Right cardiac atrium (tissue), 5 donors: ENCODE data around the gene CFAP298. TPM values are rescaled to one million over a fixed set of nuclear protein-coding genes. Genes with fewer than 3 reads are reported as not detected.
"Not testable (repeated sequence)": the region's sequence is repeated elsewhere in the genome, so short reads cannot be mapped to it uniquely, and the experiment has no call there.

Experiments
- ATAC-seq, 2 donors: fragments of 200-7000 bp; cut with Tn5 transposase; one replicate each; pipeline versions ENCODE4 v1.8.0 to v1.9.1; 2020; ENCODE audit warnings: moderate library complexity in 2 of 2, mild to moderate bottlenecking in 1 of 2
- DNase-seq, 3 donors: peaks; one replicate each; pipeline ENCODE4 v3.0.0-alpha.2; 2020
- H3K27ac ChIP-seq: one replicate; pipeline ENCODE4 v1.5.1; 2013; ENCODE audit warnings: mild to moderate bottlenecking, low read length, control low read depth, moderate library complexity
- H3K27me3 ChIP-seq: one replicate; pipeline ENCODE4 v1.6.1; 2013; ENCODE audit not compliant: control insufficient read depth, insufficient read depth
- H3K4me1 ChIP-seq: one replicate; pipeline ENCODE4 v1.6.1; 2013; ENCODE audit warnings: low read length; ENCODE audit not compliant: control insufficient read depth, insufficient read depth
- H3K4me3 ChIP-seq: one replicate; pipeline ENCODE4 v1.5.1; 2013; ENCODE audit warnings: low read length, control low read depth
- H3K9me3 ChIP-seq: one replicate; pipeline ENCODE4 v1.6.1; 2013; ENCODE audit warnings: low read length; ENCODE audit not compliant: control insufficient read depth
- WGBS: extraction: QIAGEN DNeasy Blood & Tissue Kit; methylation state at CpG from one replicate; pipeline ENCODE4 v1.1.7; 2013; 5-methylcytosine and 5-hydroxymethylcytosine counted together
- intact Hi-C, 4 donors: fragments of 100-400 bp; cut with DNase I; formaldehyde crosslinking; loops; one replicate each; pipeline versions ENCODE4 v1.11.0 to v1.14.0; 2022 to 2023
- polyA plus RNA-seq: library from polyadenylated mRNA; stranded (reverse); fragments of 200-250 nt; gene quantifications from one replicate; pipeline ENCODE4 v1.2.3, GENCODE V29; 2013
- total RNA-seq, 4 donors: library from RNA; stranded (reverse); fragmentation: NEBNext Ultra II Directional; extraction: Animal tissue kit (Norgen Biotek cat#: 25700); gene quantifications; one replicate each; pipeline ENCODE4 v1.2.1, GENCODE V29; 2021
- donor health status: healthy with polysubstance abuse.
- donor health status: DM: no; HTN: yes; CAD: no.
- donor health status: DM: no; HTN: no; CAD: no.
- donor health status: DM: no; HTN: yes; CAD: no; lungs with severe emphysema.
- donor health status: DM: yes; HTN: yes; CAD: no.

The CFAP298 gene
- total and polyA plus RNA-seq, 5 donors, result 21.5 to 29.8 (median 22.3) TPM

GRCh38 chr21:32566741-32567389, 45.3 kb downstream of the CFAP298 start:
- no peak for ATAC-seq
- Histone ChIP-seq H3K27me3 (no peaks in the 10 kb centered on the region), H3K4me1 (no peaks in the 10 kb centered on the region), H3K27ac (no peak overlapping the region), H3K4me3 (no peak overlapping the region), H3K9me3 (no peaks in the 10 kb centered on the region)
- DNase-seq, result no peak
- WGBS, result 88% methylated on average over 5 of the region's 5 CpGs
- intact Hi-C loops, result loop anchor here in 2 of 4 donors (5.0 to 10.0 kb wide), 3 partner anchors 102 to 165 kb away; partner anchors contain the start of gene EVA1C (in 1 of the 2)

- Histone ChIP-seq H3K27ac (no peak overlapping the region), H3K27me3 (no peaks in the 10 kb centered on the region), H3K4me1 (no peaks in the 10 kb centered on the region), H3K4me3 (no peak overlapping the region), H3K9me3 (no peaks in the 10 kb centered on the region)
- 84% methylated on average over 2 of the region's 2 CpGs for WGBS
- no peak for DNase-seq
- ATAC-seq, result no peak
- intact Hi-C loops, result loop anchor here in 2 of 4 donors (5.0 to 10.0 kb wide), 3 partner anchors 101 to 164 kb away; partner anchors contain the start of gene EVA1C (in 1 of the 2)
These were observed 46.2 kb downstream of the CFAP298 start for GRCh38 chr21:32565856-32566465.

- H3K4me1 ChIP-seq, result no peaks in the 10 kb centered on the region
- no peak for ATAC-seq
- 83% methylated on average over 2 of the region's 2 CpGs for WGBS
- H3K9me3 ChIP-seq, result no peaks in the 10 kb centered on the region
- H3K4me3 ChIP-seq, result no peak overlapping the region
- intact Hi-C loops, result loop anchor here in 1 of 4 donors (10.0 kb wide), 1 partner anchor 98 kb away; no protein-coding TSS in a partner anchor
- H3K27me3 ChIP-seq, result no peaks in the 10 kb centered on the region
- H3K27ac ChIP-seq, result no peak overlapping the region
- no peak for DNase-seq
These were observed 49.3 kb downstream of the CFAP298 start for GRCh38 chr21:32562915-32563314.

- 40% methylated on average over 5 of the region's 5 CpGs for WGBS
- Histone ChIP-seq H3K27ac (no peak overlapping the region), H3K9me3 (no peaks in the 10 kb centered on the region), H3K27me3 (no peaks in the 10 kb centered on the region), H3K4me1 (no peaks in the 10 kb centered on the region), H3K4me3 (no peak overlapping the region)
- intact Hi-C loops, result loop anchor here in 1 of 4 donors (10.0 kb wide), 1 partner anchor 98 kb away; no protein-coding TSS in a partner anchor
- ATAC-seq (peak; percentile 75 to 80), DNase-seq (peak in 1 of 3 donors; percentile 72)
These were observed 49.8 kb downstream of the CFAP298 start for GRCh38 chr21:32562426-32562825.

- not testable (repeated sequence) for H3K27ac ChIP-seq, H3K4me3 ChIP-seq, H3K27me3 ChIP-seq, H3K9me3 ChIP-seq, H3K4me1 ChIP-seq, ATAC-seq, DNase-seq
- intact Hi-C loops, result loop anchor here in 1 of 4 donors (10.0 kb wide), 1 partner anchor 97 kb away; no protein-coding TSS in a partner anchor
- WGBS, result 76% methylated on average over 1 of the region's 1 CpG
These were observed 50.7 kb downstream of the CFAP298 start for GRCh38 chr21:32561476-32561875.

- Histone ChIP-seq H3K4me3 (no peak overlapping the region), H3K27ac (no peak overlapping the region), H3K4me1 (no peaks in the 10 kb centered on the region), H3K27me3 (no peaks in the 10 kb centered on the region), H3K9me3 (no peaks in the 10 kb centered on the region)
- ATAC-seq, result no peak
- no peak for DNase-seq
- intact Hi-C loops, result loop anchor here in 1 of 4 donors (10.0 kb wide), 1 partner anchor 96 kb away; no protein-coding TSS in a partner anchor
- WGBS, result 97% methylated on average over 3 of the region's 3 CpGs
These were observed 51.3 kb downstream of the CFAP298 start for GRCh38 chr21:32560896-32561295.

- 91% methylated on average over 6 of the region's 6 CpGs for WGBS
- no peak for ATAC-seq
- no peak overlapping the region for H3K4me3 ChIP-seq
These were observed 53.1 kb downstream of the CFAP298 start for GRCh38 chr21:32559006-32559610.

GRCh38 chr21:32558106-32558505, 54.1 kb downstream of the CFAP298 start:
- DNase-seq, result no peak
- WGBS, result 84% methylated on average over 3 of the region's 3 CpGs
- intact Hi-C loops, result no loop called here
- Histone ChIP-seq H3K4me3 (no peak overlapping the region), H3K9me3 (no peaks in the 10 kb centered on the region), H3K4me1 (no peaks in the 10 kb centered on the region), H3K27ac (no peak overlapping the region), H3K27me3 (no peaks in the 10 kb centered on the region)
- no peak for ATAC-seq

More at GRCh38 chr21:32559006-32559610, 53.1 kb downstream of the CFAP298 start:
- DNase-seq, result no peak
- intact Hi-C loops, result no loop called here
- Histone ChIP-seq H3K27me3 (no peaks in the 10 kb centered on the region), H3K4me1 (no peaks in the 10 kb centered on the region), H3K27ac (no peak overlapping the region), H3K9me3 (no peaks in the 10 kb centered on the region)

GRCh38 chr21:32554832-32555638, 57.1 kb downstream of the CFAP298 start:
- DNase-seq, result no peak
- Histone ChIP-seq H3K4me3 (no peak overlapping the region), H3K27me3 (no peaks in the 10 kb centered on the region), H3K4me1 (no peaks in the 10 kb centered on the region), H3K27ac (no peak overlapping the region), H3K9me3 (no peaks in the 10 kb centered on the region)
- intact Hi-C loops, result no loop called here
- ATAC-seq, result no peak
- 76% methylated on average over 4 of the region's 4 CpGs for WGBS

- no peaks in the 10 kb centered on the region for H3K27me3 ChIP-seq
- no peak overlapping the region for H3K27ac ChIP-seq
- DNase-seq, result no peak
- WGBS, result 87% methylated on average over 3 of the region's 3 CpGs
- no peak for ATAC-seq
- H3K4me1 ChIP-seq, result no peaks in the 10 kb centered on the region
- H3K4me3 ChIP-seq, result no peak overlapping the region
- H3K9me3 ChIP-seq, result no peaks in the 10 kb centered on the region
- intact Hi-C loops, result no loop called here
These were observed 62.3 kb downstream of the CFAP298 start for GRCh38 chr21:32549886-32550285.
